ENCODE results near the gene ZBTB43.

Gene ZBTB43

DNA sequence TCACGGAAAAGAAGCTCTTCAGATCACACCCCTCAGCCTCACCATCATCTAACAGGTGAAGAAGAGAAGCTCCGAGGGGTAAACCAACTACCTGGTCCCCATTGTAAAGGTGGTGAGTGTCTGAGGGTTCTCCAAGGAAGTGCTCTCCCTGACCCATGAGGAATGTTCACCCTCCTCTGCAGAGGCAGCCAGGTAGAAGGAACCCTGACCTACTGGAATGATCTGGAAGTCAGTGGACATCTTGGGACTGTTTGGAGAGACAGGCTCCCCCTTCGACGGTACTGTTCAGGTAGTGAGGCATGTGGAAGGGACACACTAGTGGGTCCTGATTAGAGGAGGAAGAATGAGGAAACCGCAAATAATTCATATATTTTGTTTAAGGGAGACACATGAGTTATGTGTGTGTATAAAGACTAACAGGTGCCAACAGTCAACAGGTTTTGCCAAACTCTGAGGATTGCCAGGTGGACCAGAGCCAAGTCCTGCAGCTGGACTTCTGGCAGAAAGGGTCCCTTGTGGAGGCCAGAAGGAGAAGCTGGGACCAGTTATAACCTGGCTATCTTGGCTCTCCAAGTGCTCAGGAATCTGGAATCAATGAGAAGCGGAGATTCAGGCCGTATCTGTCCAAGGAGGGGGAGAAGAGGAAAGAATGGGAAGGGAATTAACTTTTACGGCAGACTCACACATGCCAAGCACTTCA lies 52.6 kb downstream of the ZBTB43 start:
- DNase-seq (ENCODE audit: low spot score): no peak

DNA sequence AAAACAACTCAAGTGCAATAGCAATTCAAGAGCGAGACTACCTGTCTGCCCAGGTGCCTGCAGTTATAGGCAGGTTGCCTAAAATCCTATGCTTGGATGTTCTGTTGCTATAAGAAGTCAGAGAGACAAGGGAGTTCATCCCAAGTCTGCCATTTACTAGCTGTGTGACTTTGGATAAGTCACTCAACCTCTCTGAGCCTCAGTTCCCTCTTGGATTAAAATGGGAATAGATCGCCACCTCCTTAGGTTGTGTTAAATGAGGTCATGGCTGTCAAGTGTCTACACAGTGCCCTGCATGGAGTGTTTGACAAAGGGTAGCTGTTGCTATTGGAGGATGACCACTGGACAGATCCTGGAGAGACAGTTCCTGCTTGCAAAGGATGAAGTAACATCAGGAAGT lies 54.3 kb downstream of the ZBTB43 start:
- no peak for DNase-seq (ENCODE audit: low spot score)

DNA sequence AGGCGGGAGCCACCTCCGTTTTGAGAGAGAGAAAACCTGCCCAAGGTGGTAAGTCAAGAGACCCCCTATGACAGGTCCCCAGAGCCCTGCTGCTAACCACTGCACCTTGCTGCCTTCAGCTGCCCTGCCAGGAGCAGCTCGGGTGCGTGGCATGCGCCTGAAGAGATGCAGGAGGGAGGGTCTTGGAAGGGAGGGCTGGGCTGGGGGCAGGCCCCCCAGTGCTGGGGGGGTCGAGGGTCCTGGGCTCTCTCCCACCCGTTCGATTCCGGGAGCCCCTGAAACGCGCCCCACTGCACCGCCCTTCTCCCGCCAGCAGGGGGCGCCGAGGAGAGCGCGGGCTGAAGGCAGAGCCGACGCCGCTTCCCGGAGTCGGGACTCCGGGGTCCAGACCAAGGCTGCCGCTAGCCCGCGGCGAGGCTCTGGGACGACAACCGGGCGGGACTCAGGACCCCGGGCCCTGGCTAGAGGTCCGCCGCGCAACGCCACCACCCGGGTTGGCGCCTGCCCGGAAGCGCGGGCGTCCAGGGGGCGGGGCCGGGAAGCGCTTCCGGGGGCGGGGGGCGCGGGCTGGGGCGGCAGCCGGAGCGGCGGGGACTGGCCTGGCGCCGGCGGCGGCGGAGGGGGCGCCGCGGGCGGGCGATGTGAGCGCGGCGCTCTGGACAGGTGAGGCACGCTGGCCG lies 55.4 kb downstream of the ZBTB43 start, which contains the start of gene ZBTB34:
Gene ZBTB34 (plus strand): TSS at position 563 of the 680 bp plus-strand sequence. CDS start 18,761 bp downstream, outside the sequence.
- DNase-seq (ENCODE audit: low spot score): peak; percentile 66

DNA sequence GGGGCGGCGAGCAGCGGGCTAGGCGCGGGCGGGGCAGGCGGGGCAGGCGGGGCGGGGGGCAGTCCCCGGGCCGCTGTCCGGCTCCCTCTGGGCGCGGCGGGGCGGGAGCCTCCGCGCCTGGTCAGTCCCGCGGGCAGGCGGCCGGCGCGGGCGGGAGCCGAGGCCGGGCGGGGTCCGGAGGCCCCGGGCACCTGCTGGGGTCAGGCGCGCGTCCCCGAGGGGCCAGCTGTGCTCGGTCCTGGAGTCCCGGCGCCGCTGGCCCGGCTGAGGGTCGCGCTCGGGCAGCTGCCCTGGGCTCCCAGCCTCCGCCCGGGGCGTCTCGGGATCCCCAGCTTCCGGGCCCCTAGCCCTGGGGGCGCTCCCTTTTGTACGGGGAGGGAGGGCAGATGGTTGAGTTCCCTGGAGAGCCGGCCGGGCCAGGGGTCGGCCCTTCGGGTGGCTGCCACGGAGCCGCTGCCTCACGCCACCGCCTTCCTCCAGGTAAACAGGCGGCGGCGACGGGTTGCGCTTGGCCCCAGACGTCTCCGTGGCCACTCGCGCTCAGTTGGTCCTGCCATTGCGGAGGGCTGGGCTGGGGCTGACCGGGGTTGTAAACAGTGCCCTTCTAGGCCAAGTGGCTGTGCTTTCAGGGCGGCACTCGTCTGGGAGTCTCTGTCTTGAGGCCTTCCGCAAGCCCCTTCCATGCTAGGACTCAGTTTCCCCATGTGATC lies 56.1 kb downstream of the ZBTB43 start:
- no peak for DNase-seq (ENCODE audit: low spot score)

DNA sequence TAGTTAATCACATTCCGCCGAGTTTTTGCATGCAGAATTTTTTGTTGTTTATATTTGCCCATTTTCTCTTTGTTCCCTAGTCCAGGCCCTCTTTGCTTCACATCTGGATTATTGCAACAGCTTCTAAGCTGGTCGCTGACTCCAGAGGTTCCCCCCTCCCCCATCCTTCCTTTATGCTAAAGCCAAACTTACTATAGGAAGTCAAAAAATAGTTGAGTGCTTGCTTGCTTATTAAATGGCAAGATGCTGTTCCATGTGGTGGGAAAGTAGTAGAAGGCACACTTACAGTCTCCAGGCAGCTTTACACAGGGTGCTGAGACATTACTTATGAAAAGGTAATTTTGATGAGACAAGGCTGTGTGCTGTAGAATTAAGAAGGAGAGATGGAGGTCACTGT lies 56.9 kb downstream of the ZBTB43 start:
- no peak for DNase-seq (ENCODE audit: low spot score)

DNA sequence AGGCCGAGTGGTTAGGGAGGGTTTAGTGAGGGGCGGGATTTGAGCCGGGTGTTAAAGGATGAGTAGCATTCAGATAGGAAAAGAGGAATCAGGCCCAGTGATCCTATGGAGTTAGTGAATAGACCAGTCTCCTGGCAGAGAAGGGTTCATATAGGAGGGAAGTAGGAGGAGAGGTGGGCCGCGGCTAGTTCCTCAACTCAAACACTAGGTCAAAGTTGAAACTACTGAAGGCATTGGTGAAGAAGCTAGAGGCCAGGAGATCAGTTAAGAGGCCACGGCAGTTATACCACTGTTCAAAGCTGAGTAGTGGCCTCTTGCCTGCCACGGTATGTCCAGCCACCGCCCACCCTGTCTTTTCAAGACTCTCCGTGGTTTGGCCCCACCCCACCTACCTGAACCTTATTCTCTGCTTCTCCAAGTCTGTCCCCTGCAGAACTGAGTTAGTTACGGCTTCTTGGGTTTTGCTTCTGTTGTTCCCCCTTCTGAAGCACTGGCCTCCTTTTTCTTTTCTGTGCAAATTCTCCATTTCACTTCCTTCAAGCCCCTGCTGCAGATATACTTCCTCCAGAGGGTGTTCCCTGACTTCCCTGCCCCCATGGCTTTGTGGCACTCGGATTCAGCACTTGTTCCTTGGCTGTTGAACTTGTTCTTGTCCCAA lies 57.4 kb downstream of the ZBTB43 start:
- peak; percentile 66 for DNase-seq (ENCODE audit: low spot score)

DNA sequence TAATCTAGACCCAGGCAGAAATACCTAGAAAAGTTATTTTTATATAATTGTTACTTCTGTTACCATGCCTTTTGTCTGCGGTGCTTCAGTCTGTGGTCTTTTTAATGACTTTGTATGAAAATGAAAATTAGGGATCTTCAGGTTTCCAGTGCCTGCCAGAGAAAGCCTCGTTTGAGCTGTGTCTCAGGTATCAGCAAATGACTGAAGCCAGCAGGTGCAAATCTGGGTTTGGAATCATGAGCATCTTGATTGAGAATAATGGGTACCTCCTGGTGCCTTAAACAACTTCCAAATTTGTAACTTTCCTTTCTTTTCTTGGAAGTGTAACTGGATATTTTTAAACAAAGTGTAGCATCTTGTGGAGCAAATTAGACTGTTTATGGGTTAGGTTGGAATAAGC lies 59.9 kb downstream of the ZBTB43 start:
- no peak for DNase-seq (ENCODE audit: low spot score)

DNA sequence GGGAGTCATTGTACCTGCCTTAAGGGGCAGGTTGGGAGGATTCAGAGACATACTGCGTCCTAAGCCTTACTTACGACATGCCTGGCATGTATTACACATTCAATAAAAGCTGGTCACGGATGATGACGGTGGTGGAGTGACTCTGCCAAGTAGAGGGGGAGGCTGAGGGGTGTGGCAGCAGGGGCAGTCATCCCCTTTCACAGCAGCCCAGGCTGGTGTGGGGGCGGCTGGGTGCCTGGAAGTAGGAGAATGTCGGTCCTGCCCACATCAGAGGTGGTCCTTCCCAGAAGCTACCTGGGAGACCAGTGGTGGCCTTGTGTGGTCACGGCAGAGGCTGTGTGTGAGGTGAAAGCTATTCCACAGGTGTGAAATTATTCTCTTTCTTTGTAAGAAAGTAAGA lies 64.5 kb downstream of the ZBTB43 start:
- DNase-seq (ENCODE audit: low spot score): no peak

DNA sequence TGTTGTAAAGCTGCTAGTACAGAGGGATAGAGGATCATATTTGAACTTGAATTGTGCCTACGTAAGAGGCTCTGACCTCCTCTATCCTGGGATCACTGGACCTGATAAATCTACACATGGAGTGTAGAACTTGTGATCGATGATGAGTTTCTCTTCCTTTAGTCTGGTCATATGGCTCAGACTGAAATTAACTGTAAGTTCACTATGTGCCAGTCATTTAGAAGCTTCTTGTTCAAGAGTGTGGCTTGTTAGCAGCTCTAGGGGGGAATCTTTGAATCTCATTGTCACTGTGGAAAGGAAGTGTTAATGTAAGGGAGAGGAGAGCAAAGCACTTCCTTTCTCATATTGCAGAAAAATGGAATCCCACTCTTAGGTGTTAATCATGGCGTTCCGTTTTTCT lies 67.7 kb downstream of the ZBTB43 start:
- no peak for DNase-seq (ENCODE audit: low spot score)

DNA sequence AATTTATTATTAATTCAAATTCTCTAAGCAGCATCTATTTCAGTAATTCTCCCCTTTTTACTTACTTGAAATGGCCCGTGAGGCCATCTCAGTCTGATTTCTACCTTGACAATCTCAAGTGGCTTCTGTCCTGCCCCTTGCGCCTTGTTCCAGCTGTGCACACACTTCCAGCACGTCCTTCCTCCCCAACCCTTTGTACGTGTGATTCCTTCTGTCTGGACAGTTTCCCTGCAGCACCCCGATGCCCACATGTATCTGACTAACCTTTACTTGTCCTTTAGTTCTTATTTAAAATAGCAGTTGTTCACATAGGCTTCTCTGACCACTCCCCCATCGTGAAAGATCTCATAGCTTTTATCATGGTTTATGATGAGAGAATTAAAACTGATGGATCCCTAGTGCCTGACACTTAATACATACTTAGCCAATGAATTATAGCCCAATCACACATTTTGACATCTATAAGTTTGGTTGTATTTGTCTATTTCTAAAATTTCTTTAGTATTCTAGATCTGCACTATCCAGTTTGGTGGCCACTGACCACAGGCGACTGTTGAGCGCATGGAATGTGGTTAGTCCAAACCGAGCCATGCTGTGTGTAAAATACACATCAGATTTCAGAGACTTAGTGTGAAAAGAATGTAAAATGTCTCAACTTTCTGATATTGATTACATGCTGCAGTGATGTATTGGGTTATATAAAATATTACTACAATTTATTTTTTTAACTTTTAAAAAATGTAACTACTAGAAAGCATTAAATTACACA lies 69.9 kb downstream of the ZBTB43 start:
- DNase-seq (ENCODE audit: low spot score): no peak

DNA sequence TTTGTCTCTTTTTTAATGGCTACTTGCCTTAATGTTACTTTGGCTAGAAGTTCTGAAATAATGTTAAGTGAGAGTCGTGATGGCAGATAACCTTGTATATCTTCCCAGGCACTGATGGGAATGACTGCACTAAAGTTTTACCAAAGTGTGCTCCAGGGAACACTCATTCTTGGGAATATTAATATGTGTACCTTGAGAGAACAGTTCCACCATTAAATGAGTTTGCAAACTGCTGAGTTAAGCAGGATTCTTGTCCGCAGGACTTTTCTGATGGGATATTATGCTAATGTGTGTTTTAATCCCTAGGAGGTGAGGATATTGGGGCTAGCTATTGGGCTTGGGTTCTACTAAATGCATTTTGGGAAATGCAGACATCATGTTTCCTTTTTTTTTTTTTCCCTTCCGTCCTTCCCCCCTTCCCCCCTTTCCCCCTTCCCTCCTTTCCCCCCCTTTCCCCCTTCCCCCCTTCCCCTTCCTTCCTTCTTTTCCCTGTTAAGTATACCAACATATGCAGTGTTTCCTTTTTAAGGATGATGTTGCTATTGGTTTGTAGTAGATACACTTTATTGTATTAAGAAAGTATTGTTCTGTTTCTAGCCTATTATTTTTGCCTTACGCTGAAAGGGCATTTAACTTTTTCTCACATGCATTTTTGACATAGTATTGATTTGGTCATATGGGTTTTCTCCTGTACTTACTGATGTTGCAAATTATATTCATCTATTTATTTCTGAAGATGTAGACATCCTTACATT lies 71.1 kb downstream of the ZBTB43 start:
- no peak for DNase-seq (ENCODE audit: low spot score)

DNA sequence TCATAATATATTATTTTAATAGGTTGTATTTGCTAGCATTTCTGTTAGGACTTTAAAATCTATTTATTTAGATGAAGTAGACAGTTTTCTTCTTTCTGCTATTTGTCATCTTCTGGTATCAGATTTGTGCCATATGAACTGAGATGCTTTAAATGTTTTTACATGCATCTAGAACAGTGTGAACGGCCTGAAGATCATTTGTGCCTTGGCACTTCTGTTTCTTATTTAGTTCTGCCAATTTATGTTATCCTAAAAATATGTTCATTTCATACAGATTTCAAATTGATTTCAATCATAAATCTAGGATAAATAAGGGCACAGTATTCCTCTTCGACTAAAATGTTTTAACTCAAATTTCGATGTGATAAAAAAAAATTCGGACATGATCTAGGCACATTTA lies 71.7 kb downstream of the ZBTB43 start:
- no peak for DNase-seq (ENCODE audit: low spot score)

DNA sequence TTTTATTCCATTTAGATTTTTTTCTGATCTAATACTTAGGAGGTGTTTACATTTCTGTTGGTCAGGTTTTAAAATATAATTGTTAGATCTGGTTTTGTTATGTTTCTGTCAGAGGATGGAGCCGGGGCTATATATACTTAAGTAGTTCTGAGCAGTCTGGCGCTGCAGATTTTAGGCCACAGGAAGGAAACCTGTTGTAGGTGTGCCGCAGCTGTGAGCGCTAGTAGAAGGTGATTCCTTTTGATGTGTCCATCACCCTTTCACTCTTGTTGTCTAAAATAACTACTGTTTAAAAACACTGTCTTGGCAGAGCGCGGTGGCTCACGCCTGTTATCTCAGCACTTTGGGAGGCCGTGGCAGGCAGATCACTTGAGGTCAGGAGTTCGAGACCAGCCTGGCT lies 72.6 kb downstream of the ZBTB43 start:
- no peak for DNase-seq (ENCODE audit: low spot score)

DNA sequence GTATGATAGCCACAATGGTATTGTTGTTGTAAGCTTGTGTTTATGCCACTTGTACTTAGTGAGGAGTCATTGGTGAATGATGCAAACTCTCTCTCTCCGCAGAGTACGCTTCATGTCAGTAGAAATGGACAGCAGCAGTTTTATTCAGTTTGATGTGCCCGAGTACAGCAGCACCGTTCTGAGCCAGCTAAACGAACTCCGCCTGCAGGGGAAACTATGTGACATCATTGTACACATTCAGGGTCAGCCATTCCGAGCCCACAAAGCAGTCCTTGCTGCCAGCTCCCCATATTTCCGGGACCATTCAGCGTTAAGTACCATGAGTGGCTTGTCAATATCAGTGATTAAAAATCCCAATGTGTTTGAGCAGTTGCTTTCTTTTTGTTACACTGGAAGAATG lies 74.4 kb downstream of the ZBTB43 start:
- DNase-seq (ENCODE audit: low spot score): no peak

DNA sequence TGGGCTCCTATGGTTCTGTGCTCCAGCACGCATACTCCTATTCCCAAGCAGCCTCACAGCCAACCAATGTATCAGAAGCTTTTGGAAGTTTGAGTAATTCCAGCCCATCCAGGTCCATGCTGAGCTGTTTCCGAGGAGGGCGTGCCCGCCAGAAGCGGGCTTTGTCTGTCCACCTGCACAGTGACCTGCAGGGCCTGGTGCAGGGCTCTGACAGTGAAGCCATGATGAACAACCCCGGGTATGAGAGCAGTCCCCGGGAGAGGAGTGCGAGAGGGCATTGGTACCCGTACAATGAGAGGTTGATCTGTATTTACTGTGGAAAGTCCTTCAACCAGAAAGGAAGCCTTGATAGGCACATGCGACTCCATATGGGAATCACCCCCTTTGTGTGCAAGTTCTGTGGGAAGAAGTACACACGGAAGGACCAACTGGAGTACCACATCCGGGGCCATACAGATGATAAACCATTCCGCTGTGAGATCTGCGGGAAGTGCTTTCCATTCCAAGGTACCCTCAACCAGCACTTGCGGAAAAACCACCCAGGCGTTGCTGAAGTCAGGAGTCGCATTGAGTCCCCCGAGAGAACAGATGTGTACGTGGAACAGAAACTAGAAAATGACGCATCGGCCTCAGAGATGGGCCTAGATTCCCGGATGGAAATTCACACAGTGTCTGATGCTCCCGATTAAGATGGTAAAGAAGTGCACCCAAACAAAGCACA lies 75.5 kb downstream of the ZBTB43 start:
- DNase-seq (ENCODE audit: low spot score): no peak

DNA sequence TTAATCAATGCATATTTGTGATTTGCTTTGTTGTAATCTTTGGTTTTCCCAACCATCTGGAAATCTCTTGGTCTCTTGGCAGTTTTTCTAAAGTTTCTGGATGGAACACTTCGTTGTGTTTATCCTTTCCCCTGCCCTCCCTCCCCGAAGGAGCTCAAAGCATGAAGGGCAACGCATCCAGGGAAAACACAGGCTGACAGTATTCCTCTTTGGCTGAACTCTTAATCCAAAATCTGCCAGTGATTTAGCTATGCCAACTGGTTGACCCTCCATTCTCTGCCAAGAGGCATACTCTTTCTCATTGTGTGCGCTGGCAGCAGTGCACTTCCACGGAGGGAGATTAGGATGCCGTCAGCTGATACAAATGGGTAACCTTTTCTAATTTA lies 76.1 kb downstream of the ZBTB43 start:
- peak; percentile 79 for DNase-seq (ENCODE audit: low spot score)

DNA sequence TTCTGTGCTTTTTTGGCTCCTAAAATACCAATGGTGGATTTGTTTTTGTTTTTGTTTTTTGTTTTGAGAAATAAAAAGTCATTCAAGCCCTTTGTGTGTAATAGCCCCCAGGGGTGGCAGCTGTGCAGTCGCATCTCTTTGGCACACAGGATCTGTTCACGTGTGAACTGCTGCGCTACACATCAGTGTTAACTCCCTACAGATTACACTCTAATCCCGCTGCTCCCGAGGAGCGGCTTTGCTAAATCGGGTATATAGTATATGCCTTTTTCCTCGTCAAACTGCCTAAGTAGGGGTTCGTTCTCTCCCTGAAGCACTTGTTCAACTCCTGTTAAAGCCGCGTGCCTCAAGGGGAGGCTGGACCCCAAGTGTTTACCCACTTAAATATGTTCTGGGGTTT lies 77.9 kb downstream of the ZBTB43 start:
- DNase-seq (ENCODE audit: low spot score): no peak

DNA sequence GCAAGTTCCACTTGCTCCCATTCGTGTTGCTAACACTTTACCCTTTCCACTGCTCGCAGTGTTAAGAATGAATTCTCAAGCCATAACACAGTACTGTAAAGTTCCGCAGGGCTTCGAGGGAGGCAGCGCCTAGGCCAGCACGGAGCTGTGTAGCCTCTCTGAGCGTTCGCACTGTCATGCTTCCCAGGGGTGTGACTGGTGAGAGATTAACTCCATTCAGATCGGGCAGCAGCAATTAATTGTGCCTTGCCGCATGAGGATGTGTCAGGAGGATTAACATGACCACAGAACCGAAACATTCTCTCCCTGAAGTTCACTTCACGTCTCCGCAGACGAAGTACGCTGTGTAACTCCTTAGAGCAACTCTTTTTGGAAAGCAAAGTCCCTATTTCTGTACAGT lies 78.8 kb downstream of the ZBTB43 start:
- DNase-seq (ENCODE audit: low spot score): no peak

DNA sequence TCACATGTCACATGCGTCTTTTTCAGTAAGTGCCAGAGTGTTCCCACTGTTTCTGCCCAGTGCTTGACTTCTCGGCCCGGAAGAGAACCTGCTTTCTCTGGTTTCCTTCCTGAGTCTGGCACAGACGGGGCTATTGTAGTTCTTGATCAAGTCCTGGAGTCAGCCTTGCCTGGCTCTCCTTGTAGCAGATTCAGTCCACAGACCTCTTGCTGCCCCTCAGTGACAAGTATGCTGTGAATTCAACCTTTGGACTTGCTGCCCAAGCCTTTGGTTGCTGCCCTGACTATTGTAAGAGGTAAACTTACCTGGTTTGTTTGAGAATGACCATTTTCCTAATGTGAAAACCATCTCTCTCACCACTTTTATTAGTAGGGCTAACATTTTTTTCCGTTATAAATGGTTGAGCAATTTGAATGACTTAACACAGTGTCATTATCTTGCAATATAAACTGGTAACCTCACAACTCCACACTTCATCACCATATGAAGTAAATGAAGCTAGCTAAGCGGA lies 80.3 kb downstream of the ZBTB43 start:
- no peak for DNase-seq (ENCODE audit: low spot score)
